Type B pancreatic cell (in vitro differentiated cells): ENCODE data around the gene SMCO4. TPM values are rescaled to one million over a fixed set of nuclear protein-coding genes. Genes with fewer than 3 reads are reported as not detected.

ENCODE experiments used
- DNase-seq: peaks from one replicate; pipeline ENCODE4 v3.0.0; 2021; ENCODE audit warnings: mixed read lengths; ENCODE audit not compliant: unreplicated experiment; ENCODE audit errors: extremely low spot score
- H3K27ac Mint-ChIP-seq: 2 replicates; pipeline ENCODE4 v1.8.0; 2021; ENCODE audit warnings: mild to moderate bottlenecking, mixed read lengths
- H3K27me3 Mint-ChIP-seq: 2 replicates; pipeline ENCODE4 v1.8.0; 2021; ENCODE audit warnings: mixed read lengths
- H3K36me3 Mint-ChIP-seq: 2 replicates; pipeline ENCODE4 v1.8.0; 2021; ENCODE audit warnings: mixed read lengths
- H3K4me1 Mint-ChIP-seq: one replicate; pipeline ENCODE4 v1.8.0; 2021; ENCODE audit warnings: mixed read lengths; ENCODE audit not compliant: unreplicated experiment
- H3K4me3 Mint-ChIP-seq: 2 replicates; pipeline ENCODE4 v1.8.0; 2021; ENCODE audit warnings: mild to moderate bottlenecking, mixed read lengths
- H3K9me3 Mint-ChIP-seq: 2 replicates; pipeline ENCODE4 v1.8.0; 2021; ENCODE audit warnings: mixed read lengths
- CTCF ChIP-seq: fragments of 200-600 bp; sonication (generic); conservative IDR thresholded peaks from 2 replicates; pipeline ENCODE4 v1.5.0; 2021; ENCODE audit warnings: antibody characterized with exemption, mild to moderate bottlenecking
- total RNA-seq: library from RNA; stranded (reverse); gene quantifications from 2 replicates; pipeline ENCODE4 v1.2.1, GENCODE V29; 2021; ENCODE audit warnings: low replicate concordance

Gene SMCO4
- total RNA-seq, 1 donor from 2014 or later, result 18.2 TPM

GRCh38 chr11:93524173-93524536 is 19.0 kb downstream of the SMCO4 start:
- Mint-ChIP-seq H3K9me3 (no peaks in the 10 kb centered on the region), H3K4me3 (no peak overlapping the region), H3K36me3 (no peaks in the 10 kb centered on the region), H3K27ac (no peak overlapping the region), H3K4me1 (peaks cover 29% of the 10 kb centered on the region), H3K27me3 (no peaks in the 10 kb centered on the region)
- DNase-seq, result no peak
- no peak for TF ChIP-seq CTCF

GRCh38 chr11:93520726-93521509 is 22.3 kb downstream of the SMCO4 start:
- peaks cover 3% of the 10 kb centered on the region for H3K27me3 Mint-ChIP-seq
- H3K4me1 Mint-ChIP-seq, result peaks cover 25% of the 10 kb centered on the region
- H3K9me3 Mint-ChIP-seq, result no peaks in the 10 kb centered on the region
- DNase-seq, result no peak
- no peaks in the 10 kb centered on the region for H3K36me3 Mint-ChIP-seq
- TF ChIP-seq CTCF, result no peak
- no peak overlapping the region for H3K4me3 Mint-ChIP-seq
- H3K27ac Mint-ChIP-seq, result no peak overlapping the region

- no peak for DNase-seq
- Mint-ChIP-seq H3K27me3 (peaks cover 3% of the 10 kb centered on the region), H3K4me3 (no peak overlapping the region), H3K9me3 (no peaks in the 10 kb centered on the region), H3K4me1 (peaks cover 19% of the 10 kb centered on the region), H3K27ac (no peak overlapping the region), H3K36me3 (no peaks in the 10 kb centered on the region)
- no peak for TF ChIP-seq CTCF
Observed at GRCh38 chr11:93519179-93519578, 24.0 kb downstream of the SMCO4 start.

- no peak overlapping the region for H3K27ac Mint-ChIP-seq
- TF ChIP-seq CTCF, result no peak
- H3K27me3 Mint-ChIP-seq, result peaks cover 3% of the 10 kb centered on the region
- no peaks in the 10 kb centered on the region for H3K9me3 Mint-ChIP-seq
- H3K4me1 Mint-ChIP-seq, result peaks cover 13% of the 10 kb centered on the region
- no peak for DNase-seq
- H3K36me3 Mint-ChIP-seq, result no peaks in the 10 kb centered on the region
- H3K4me3 Mint-ChIP-seq, result no peak overlapping the region
Observed at GRCh38 chr11:93518081-93518480, 25.1 kb downstream of the SMCO4 start.

GRCh38 chr11:93517611-93518010 is 25.6 kb downstream of the SMCO4 start:
- TF ChIP-seq CTCF, result no peak
- Mint-ChIP-seq H3K4me3 (no peak overlapping the region), H3K27me3 (peaks cover 3% of the 10 kb centered on the region), H3K9me3 (no peaks in the 10 kb centered on the region), H3K27ac (no peak overlapping the region), H3K4me1 (peaks cover 13% of the 10 kb centered on the region), H3K36me3 (no peaks in the 10 kb centered on the region)
- DNase-seq, result no peak
